Gastroesophageal sphincter (tissue), 3 donors: Measurements from ENCODE around the gene CBLIF.

ENCODE experiments used
- CTCF ChIP-seq, 4 experiments: fragments of 200-600 bp in 2 of 4; fragments of 450-650 bp in 2 of 4; sonication (generic) in 1 of 4; IDR thresholded peaks; one replicate each; pipeline ENCODE4 v1.5.1; 2017 to 2019; ENCODE audit warnings: antibody characterized with exemption in 4 of 4, mild to moderate bottlenecking in 2 of 4, moderate library complexity in 2 of 4
- EP300 ChIP-seq: sonication (generic); formaldehyde crosslinking; IDR thresholded peaks from one replicate; pipeline ENCODE4 v1.6.1; 2017; ENCODE audit warnings: antibody characterized with exemption, mild to moderate bottlenecking

GRCh38 chr11:59810911-59811259 lies 34.4 kb downstream of the CBLIF start:
- TF ChIP-seq CTCF (IDR thresholded peaks at IDR 0.05): no peak
- TF ChIP-seq EP300: no peak
